ENCODE results near the gene OBSCN.
"Not testable (repeated sequence)": the region's sequence is repeated elsewhere in the genome, so short reads cannot be mapped to it uniquely, and the experiment has no call there.

The OBSCN gene

GRCh38 chr1:228228601-228229074 is 20.8 kb downstream of the OBSCN start:
- DNase-seq (no peak), ATAC-seq (no peak)

GRCh38 chr1:228231189-228231588 is 23.3 kb downstream of the OBSCN start:
- ATAC-seq: no peak
- no peak for DNase-seq

GRCh38 chr1:228233136-228233535 is 25.3 kb downstream of the OBSCN start:
- DNase-seq (no peak), ATAC-seq (no peak)

GRCh38 chr1:228234921-228235320 is 27.1 kb downstream of the OBSCN start:
- DNase-seq (no peak), ATAC-seq (no peak)

GRCh38 chr1:228236744-228237143 is 28.9 kb downstream of the OBSCN start:
- ATAC-seq: no peak
- peak; percentile 54 for DNase-seq

- no peak for DNase-seq
- ATAC-seq: no peak
Observed at GRCh38 chr1:228238007-228238406, 30.2 kb downstream of the OBSCN start.

GRCh38 chr1:228238461-228238860 is 30.6 kb downstream of the OBSCN start:
- DNase-seq (no peak), ATAC-seq (no peak)

GRCh38 chr1:228240411-228241240 is 32.8 kb downstream of the OBSCN start:
- no peak for ATAC-seq
- no peak for DNase-seq

GRCh38 chr1:228241259-228241658 is 33.4 kb downstream of the OBSCN start:
- ATAC-seq (no peak), DNase-seq (no peak)

- ATAC-seq (no peak), DNase-seq (no peak)
Observed at GRCh38 chr1:228242409-228242808, 34.6 kb downstream of the OBSCN start.

- DNase-seq (no peak), ATAC-seq (no peak)
Observed at GRCh38 chr1:228243093-228243492, 35.2 kb downstream of the OBSCN start.

- not testable (repeated sequence) for DNase-seq, ATAC-seq
Observed at GRCh38 chr1:228243989-228244388, 36.1 kb downstream of the OBSCN start.

- DNase-seq (no peak), ATAC-seq (no peak)
Observed at GRCh38 chr1:228245111-228245510, 37.3 kb downstream of the OBSCN start.

- DNase-seq (no peak), ATAC-seq (no peak)
Observed at GRCh38 chr1:228246216-228246900, 38.5 kb downstream of the OBSCN start.

GRCh38 chr1:228249513-228250305 is 41.9 kb downstream of the OBSCN start:
- ATAC-seq: no peak
- no peak for DNase-seq

GRCh38 chr1:228252476-228252875 is 44.6 kb downstream of the OBSCN start:
- ATAC-seq: not testable (repeated sequence)

GRCh38 chr1:228256626-228257375 is 49.0 kb downstream of the OBSCN start:
- ATAC-seq (no peak), DNase-seq (no peak)

More at GRCh38 chr1:228252476-228252875, 44.6 kb downstream of the OBSCN start:
- not testable (repeated sequence) for DNase-seq

GRCh38 chr1:228258486-228258885 is 50.6 kb downstream of the OBSCN start:
- DNase-seq: no peak

GRCh38 chr1:228259368-228259894 is 51.6 kb downstream of the OBSCN start:
- DNase-seq (no peak), ATAC-seq (no peak)

More at GRCh38 chr1:228258486-228258885, 50.6 kb downstream of the OBSCN start:
- ATAC-seq: no peak

- ATAC-seq: no peak
- no peak for DNase-seq
Observed at GRCh38 chr1:228259951-228260350, 52.1 kb downstream of the OBSCN start.

- DNase-seq (no peak), ATAC-seq (no peak)
Observed at GRCh38 chr1:228261706-228262105, 53.9 kb downstream of the OBSCN start.
